Brain pericyte (primary cell): ENCODE data around the gene PARP3.

Experiments used
- DNase-seq: peaks from one replicate; pipeline ENCODE4 v3.0.0-alpha.2; 2012; ENCODE audit warnings: low read depth, low spot score

The PARP3 gene

GRCh38 chr3:51948016-51948580, 5.9 kb downstream of the PARP3 start:
- no peak for DNase-seq

- DNase-seq = no peak
Observed at GRCh38 chr3:51949121-51949520, 7.0 kb downstream of the PARP3 start.

- no peak for DNase-seq
Observed at GRCh38 chr3:51950899-51951298, 8.7 kb downstream of the PARP3 start.

GRCh38 chr3:51953445-51953844, 11.3 kb downstream of the PARP3 start:
- DNase-seq = no peak

GRCh38 chr3:51954105-51954504, 11.9 kb downstream of the PARP3 start:
- no peak for DNase-seq

GRCh38 chr3:51954713-51955112, 12.6 kb downstream of the PARP3 start:
- DNase-seq = no peak

- no peak for DNase-seq
Observed at GRCh38 chr3:51955175-51955892, 13.2 kb downstream of the PARP3 start, which contains the start of gene GPR62. Gene GPR62, plus strand, starts transcription at chr3:51955381. Its CDS starts 272 bp downstream, at chr3:51955653.

GRCh38 chr3:51955893-51956770, 14.0 kb downstream of the PARP3 start:
- DNase-seq = no peak

- DNase-seq = no peak
Observed at GRCh38 chr3:51957520-51958205, 15.5 kb downstream of the PARP3 start.

- DNase-seq = no peak
Observed at GRCh38 chr3:51958603-51959521, 16.7 kb downstream of the PARP3 start.

- no peak for DNase-seq
Observed at GRCh38 chr3:51959651-51960050, 17.5 kb downstream of the PARP3 start.

GRCh38 chr3:51960386-51960785, 18.2 kb downstream of the PARP3 start:
- DNase-seq = no peak

- DNase-seq = no peak
Observed at GRCh38 chr3:51961011-51961410, 18.8 kb downstream of the PARP3 start.

- DNase-seq = no peak
Observed at GRCh38 chr3:51961602-51962569, 19.7 kb downstream of the PARP3 start.

- no peak for DNase-seq
Observed at GRCh38 chr3:51962854-51963530, 20.8 kb downstream of the PARP3 start.

- no peak for DNase-seq
Observed at GRCh38 chr3:51963951-51964451, 21.8 kb downstream of the PARP3 start.

- no peak for DNase-seq
Observed at GRCh38 chr3:51964521-51964920, 22.4 kb downstream of the PARP3 start.

- no peak for DNase-seq
Observed at GRCh38 chr3:51966016-51966415, 23.9 kb downstream of the PARP3 start.

GRCh38 chr3:51966486-51966885, 24.3 kb downstream of the PARP3 start:
- DNase-seq = no peak
